Measurements from ENCODE around the gene IL1RL1. TPM values are rescaled to one million over a fixed set of nuclear protein-coding genes. Genes with fewer than 3 reads are reported as not detected.
A peak's percentile ranks its signal among the peaks of the same experiment; 100 is the strongest.

The IL1RL1 gene
- total and polyA plus RNA-seq, 2 donors from 2014 or later: 32.3 to 102 TPM

DNA sequence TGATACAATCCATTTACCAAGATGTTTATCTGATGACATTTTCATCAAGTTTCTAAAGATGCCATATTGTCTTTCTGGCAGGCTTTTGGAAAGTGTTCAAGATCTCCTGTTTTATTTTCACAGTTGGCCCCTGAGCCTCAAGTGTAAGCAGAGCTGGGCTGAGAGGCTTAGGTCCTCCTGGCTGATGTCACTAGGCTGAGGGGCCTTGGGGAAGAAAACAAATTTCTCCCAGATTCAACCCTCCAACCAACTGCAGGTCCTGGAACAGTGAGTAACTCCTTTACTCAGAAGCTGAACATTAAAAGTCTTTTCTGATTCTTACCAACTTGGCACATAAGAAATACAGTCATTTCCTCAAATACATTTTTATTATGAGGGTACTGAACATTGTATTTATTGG, 14.9 kb upstream of the IL1RL1 start:
- Histone ChIP-seq H3K4me3 (ENCODE audit: low read length in 3 of 3) (no peak overlapping the region), H3K9me3 (ENCODE audit: control insufficient read depth in 2 of 3, insufficient read depth in 1 of 3, low read length in 3 of 3) (no peaks in the 10 kb centered on the region), H3K27me3 (ENCODE audit: control insufficient read depth, insufficient read depth, low read length) (no peaks in the 10 kb centered on the region), H3K9ac (ENCODE audit: low read length in 3 of 3) (no peak overlapping the region), H3K36me3 (ENCODE audit: control insufficient read depth in 2 of 3, insufficient read depth in 3 of 3, low read length in 3 of 3) (no peaks in the 10 kb centered on the region), H3K4me1 (ENCODE audit: control insufficient read depth in 2 of 3, insufficient read depth in 2 of 3, low read depth in 1 of 3, low read length in 3 of 3) (no peaks in the 10 kb centered on the region), H3K27ac (ENCODE audit: low read depth in 2 of 2, low read length in 2 of 2) (no peak overlapping the region)
- DNase-seq (no peak), FAIRE-seq (no peak)
- TF ChIP-seq, protein P1, sequence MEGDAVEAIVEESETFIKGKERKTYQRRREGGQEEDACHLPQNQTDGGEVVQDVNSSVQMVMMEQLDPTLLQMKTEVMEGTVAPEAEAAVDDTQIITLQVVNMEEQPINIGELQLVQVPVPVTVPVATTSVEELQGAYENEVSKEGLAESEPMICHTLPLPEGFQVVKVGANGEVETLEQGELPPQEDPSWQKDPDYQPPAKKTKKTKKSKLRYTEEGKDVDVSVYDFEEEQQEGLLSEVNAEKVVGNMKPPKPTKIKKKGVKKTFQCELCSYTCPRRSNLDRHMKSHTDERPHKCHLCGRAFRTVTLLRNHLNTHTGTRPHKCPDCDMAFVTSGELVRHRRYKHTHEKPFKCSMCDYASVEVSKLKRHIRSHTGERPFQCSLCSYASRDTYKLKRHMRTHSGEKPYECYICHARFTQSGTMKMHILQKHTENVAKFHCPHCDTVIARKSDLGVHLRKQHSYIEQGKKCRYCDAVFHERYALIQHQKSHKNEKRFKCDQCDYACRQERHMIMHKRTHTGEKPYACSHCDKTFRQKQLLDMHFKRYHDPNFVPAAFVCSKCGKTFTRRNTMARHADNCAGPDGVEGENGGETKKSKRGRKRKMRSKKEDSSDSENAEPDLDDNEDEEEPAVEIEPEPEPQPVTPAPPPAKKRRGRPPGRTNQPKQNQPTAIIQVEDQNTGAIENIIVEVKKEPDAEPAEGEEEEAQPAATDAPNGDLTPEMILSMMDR (IDR thresholded peaks at IDR 0.05; ENCODE audit: borderline replicate concordance, extremely low read depth, insufficient read depth): no peak
- intact Hi-C loops (cut with DNase I): no loop called here

DNA sequence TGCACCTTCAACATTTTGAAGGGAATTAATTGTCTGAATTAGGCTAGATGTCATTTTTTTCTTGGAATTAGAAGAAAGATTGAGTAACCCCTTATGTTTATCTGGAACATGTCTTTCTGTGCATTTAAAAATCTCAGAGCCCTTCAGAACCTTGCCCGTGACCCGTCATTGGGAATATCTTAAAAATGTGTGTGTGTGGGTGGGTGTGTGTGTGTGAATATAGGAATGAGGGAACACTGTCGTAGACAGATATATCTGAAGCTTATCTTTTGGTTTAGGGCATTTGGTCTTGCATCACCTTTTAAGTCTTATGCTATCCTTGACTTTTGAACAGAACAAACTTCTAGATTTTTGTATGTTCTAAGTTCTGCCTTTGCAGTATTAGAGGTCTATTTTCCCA, 13.5 kb upstream of the IL1RL1 start:
- Histone ChIP-seq H3K4me3 (ENCODE audit: low read length in 3 of 3) (no peak overlapping the region), H3K36me3 (ENCODE audit: control insufficient read depth in 2 of 3, insufficient read depth in 3 of 3, low read length in 3 of 3) (no peaks in the 10 kb centered on the region), H3K4me1 (ENCODE audit: control insufficient read depth in 2 of 3, insufficient read depth in 2 of 3, low read depth in 1 of 3, low read length in 3 of 3) (no peaks in the 10 kb centered on the region), H3K9me3 (ENCODE audit: control insufficient read depth in 2 of 3, insufficient read depth in 1 of 3, low read length in 3 of 3) (no peaks in the 10 kb centered on the region), H3K27me3 (ENCODE audit: control insufficient read depth, insufficient read depth, low read length) (no peaks in the 10 kb centered on the region), H3K9ac (ENCODE audit: low read length in 3 of 3) (no peak overlapping the region), H3K27ac (ENCODE audit: low read depth in 2 of 2, low read length in 2 of 2) (no peak overlapping the region)
- TF ChIP-seq, protein P1 (IDR thresholded peaks at IDR 0.05; ENCODE audit: borderline replicate concordance, extremely low read depth, insufficient read depth): no peak
- DNase-seq: no peak
- intact Hi-C loops (cut with DNase I): no loop called here
- FAIRE-seq: no peak

DNA sequence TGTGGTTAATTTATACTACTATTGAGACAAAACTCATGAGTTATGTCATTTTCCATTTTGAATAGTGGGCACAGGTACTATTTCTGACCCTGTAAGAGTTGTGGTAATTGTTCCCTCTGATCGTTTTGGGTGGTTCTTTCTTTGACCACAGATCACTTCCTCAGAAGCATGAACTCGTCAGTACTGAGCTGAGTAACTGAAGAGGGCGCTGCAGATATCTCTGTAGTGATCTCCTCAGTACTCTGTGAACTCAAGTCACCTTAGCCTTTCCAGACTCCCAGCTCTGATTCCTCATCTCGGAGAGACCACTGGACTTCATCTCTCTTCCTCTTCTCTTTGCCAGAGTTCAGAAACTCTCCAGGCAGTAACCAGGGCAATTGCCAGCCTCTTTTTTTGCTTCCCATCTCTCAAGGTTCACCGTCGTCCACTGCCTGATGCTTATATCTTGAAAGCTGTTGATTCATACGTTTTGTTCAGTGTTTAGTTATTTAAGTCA, 9.4 kb upstream of the IL1RL1 start:
- Histone ChIP-seq H3K27ac (ENCODE audit: low read depth in 2 of 2, low read length in 2 of 2) (no peak overlapping the region), H3K9me3 (ENCODE audit: control insufficient read depth in 2 of 3, insufficient read depth in 1 of 3, low read length in 3 of 3) (no peaks in the 10 kb centered on the region), H3K27me3 (ENCODE audit: control insufficient read depth, insufficient read depth, low read length) (no peaks in the 10 kb centered on the region), H3K4me3 (ENCODE audit: low read length in 3 of 3) (no peak overlapping the region), H3K9ac (ENCODE audit: low read length in 3 of 3) (no peak overlapping the region), H3K4me1 (ENCODE audit: control insufficient read depth in 2 of 3, insufficient read depth in 2 of 3, low read depth in 1 of 3, low read length in 3 of 3) (no peaks in the 10 kb centered on the region), H3K36me3 (ENCODE audit: control insufficient read depth in 2 of 3, insufficient read depth in 3 of 3, low read length in 3 of 3) (no peaks in the 10 kb centered on the region)
- DNase-seq (peak in 1 of 5 donors; percentile 29), FAIRE-seq (no peak)
- TF ChIP-seq, protein P1 (IDR thresholded peaks at IDR 0.05; ENCODE audit: borderline replicate concordance, extremely low read depth, insufficient read depth): peak; percentile 40
- intact Hi-C loops (cut with DNase I): no loop called here

DNA sequence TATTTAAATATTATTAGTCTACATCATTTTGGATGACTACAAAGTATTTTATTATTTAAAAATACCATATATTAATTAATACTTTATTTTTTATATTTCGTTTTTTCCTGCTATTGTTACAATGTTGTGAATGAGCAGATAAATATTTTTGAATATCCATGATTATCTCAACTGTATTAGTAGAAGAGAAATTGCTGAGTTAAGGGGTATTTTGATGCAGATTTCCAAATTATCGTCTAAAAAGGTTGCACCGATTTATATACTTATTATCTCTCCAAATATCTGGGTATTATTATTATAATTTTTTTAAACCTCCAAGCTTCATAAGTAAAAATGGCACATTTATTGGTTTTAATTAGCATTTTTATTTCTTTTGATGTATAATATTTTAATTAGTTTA, 8.9 kb upstream of the IL1RL1 start:
- H3K9me3 ChIP-seq (ENCODE audit: control insufficient read depth in 2 of 3, insufficient read depth in 1 of 3, low read length in 3 of 3): no peaks in the 10 kb centered on the region
- intact Hi-C loops (cut with DNase I): no loop called here
- DNase-seq: no peak
- TF ChIP-seq, protein P1 (IDR thresholded peaks at IDR 0.05; ENCODE audit: borderline replicate concordance, extremely low read depth, insufficient read depth): no peak
- no peaks in the 10 kb centered on the region for H3K36me3 ChIP-seq (ENCODE audit: control insufficient read depth in 2 of 3, insufficient read depth in 3 of 3, low read length in 3 of 3)
- H3K4me1 ChIP-seq (ENCODE audit: control insufficient read depth in 2 of 3, insufficient read depth in 2 of 3, low read depth in 1 of 3, low read length in 3 of 3): no peaks in the 10 kb centered on the region
- no peak overlapping the region for H3K27ac ChIP-seq (ENCODE audit: low read depth in 2 of 2, low read length in 2 of 2)
- no peaks in the 10 kb centered on the region for H3K27me3 ChIP-seq (ENCODE audit: control insufficient read depth, insufficient read depth, low read length)
- H3K9ac ChIP-seq (ENCODE audit: low read length in 3 of 3): no peak overlapping the region
- FAIRE-seq: peak; percentile 80
- no peak overlapping the region for H3K4me3 ChIP-seq (ENCODE audit: low read length in 3 of 3)

All from kidney (tissue), 14 donors.